Right renal pelvis (tissue), 4 donors: Measurements from ENCODE around the gene TUBA4A. TPM values are rescaled to one million over a fixed set of nuclear protein-coding genes. Genes with fewer than 3 reads are reported as not detected.
"Not testable (repeated sequence)": the region's sequence is repeated elsewhere in the genome, so short reads cannot be mapped to it uniquely, and the experiment has no call there.

ENCODE experiments used
- DNase-seq, 4 donors: peaks; one replicate each; pipeline ENCODE4 v3.0.0-alpha.2; 2013; ENCODE audit warnings: low read depth in 4 of 4, low spot score in 3 of 4, missing footprints in 1 of 4
- polyA plus RNA-seq, 4 donors: library from polyadenylated mRNA; unstranded; fragments of 120-200 nt; gene quantifications; one replicate each; pipeline ENCODE4 v1.2.1, GENCODE V29; 2013; ENCODE audit not compliant: insufficient read length in 4 of 4

Gene TUBA4A
- polyA plus RNA-seq, 4 donors, result 34.0 to 60.1 (median 37.1) TPM

DNA sequence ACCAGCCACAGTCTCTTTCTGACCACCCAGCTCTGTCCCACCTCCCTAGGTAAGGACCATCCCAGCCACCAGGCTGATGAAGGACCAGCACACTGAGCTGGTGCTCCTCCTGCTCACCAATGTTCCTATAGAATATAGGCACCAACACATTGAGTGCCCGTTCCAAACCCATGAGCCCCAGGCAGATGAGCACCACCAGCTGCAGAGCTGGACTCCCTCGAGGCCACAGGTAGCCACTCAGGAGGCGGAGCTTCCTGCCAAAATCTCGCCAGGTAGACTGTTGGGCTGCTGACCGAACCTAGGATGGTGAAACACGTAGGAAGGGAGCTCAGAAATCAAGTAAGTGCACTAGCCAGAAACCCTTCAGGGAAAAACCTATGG is 37.2 kb downstream of the TUBA4A start:
- no peak for DNase-seq

GRCh38 chr2:219215871-219216534 is 37.7 kb downstream of the TUBA4A start:
- no peak for DNase-seq

DNA sequence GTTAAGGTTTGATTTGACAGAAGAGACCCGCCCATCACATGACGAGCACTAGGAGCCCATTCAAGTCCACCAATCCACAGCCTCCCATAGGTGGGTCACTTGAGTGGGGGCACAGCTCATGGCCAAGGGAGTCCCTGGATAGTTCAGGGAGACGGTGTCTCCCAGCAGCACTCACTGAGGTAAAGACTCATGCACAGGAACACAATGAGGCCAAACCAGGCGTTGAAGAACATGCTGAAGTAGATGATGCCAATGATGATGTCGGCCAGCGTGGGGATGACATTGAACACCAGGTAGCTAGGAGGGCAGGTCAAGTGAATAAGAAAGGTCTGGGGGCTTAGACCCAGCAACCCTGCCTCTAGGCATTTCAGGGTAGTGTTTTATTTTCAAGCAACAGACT is 38.9 kb downstream of the TUBA4A start:
- no peak for DNase-seq

- DNase-seq, result no peak
Observed at GRCh38 chr2:219214141-219214540, 39.6 kb downstream of the TUBA4A start.

- DNase-seq, result no peak
Observed at GRCh38 chr2:219213486-219214071, 40.1 kb downstream of the TUBA4A start.

- DNase-seq, result no peak
Observed at GRCh38 chr2:219213026-219213415, 40.7 kb downstream of the TUBA4A start.

DNA sequence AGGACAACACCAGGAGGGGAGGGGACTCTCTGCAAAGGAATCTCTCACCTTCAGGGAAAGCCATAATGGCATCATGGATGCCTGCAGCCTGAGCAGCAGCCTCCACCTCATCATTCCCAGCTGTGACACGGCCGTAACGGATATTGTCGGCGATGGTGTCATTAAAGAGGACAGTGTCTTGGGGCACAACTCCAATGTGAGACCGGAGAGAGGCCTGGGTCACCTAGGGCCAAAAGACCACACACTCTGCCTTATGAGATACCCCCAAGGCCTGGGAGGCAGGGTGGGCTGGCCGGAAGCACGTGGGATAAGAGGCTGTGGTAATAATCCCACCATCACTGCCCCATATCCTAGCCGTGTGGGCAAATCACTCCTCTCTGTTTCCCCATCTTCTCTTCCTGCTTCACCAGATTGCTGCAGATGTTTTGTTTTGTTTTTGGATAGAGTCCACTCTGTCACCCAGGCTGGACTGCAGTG is 42.8 kb downstream of the TUBA4A start:
- DNase-seq, result no peak

DNA sequence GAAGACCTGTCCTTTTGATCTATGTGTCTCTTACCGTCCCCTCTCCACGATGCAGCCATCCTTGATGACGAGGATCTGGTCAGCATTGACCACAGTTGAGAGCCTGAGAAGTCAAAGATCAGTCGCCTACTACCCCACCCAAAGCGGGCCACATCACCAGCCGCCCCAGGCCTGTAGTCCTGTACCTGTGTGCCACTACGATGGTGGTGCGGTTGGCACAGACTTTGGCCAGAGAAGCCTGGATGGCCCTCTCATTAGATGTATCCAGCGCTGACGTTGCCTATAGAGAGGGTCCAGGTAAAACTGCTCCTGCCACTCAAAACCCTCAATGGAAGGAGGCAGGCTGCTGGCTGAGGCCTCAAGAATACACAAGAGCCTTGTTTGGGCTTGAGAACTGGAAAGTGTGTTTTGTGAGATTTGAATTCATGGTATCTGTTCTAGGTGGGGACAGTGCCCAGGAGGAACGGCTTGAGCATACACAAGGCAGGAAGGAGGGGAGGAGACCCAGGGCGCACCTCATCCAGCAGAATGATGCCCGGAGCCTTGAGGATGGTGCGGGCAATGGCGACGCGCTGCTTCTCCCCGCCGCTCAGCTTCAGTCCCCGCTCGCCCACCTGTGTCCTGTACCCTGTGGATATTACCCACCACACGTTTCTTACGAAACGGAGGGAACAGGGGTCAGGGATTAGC is 43.4 kb downstream of the TUBA4A start:
- no peak for DNase-seq

- DNase-seq, result no peak
Observed at GRCh38 chr2:219209236-219210195, 44.2 kb downstream of the TUBA4A start.

GRCh38 chr2:219207884-219208740 is 45.6 kb downstream of the TUBA4A start:
- DNase-seq, result no peak

DNA sequence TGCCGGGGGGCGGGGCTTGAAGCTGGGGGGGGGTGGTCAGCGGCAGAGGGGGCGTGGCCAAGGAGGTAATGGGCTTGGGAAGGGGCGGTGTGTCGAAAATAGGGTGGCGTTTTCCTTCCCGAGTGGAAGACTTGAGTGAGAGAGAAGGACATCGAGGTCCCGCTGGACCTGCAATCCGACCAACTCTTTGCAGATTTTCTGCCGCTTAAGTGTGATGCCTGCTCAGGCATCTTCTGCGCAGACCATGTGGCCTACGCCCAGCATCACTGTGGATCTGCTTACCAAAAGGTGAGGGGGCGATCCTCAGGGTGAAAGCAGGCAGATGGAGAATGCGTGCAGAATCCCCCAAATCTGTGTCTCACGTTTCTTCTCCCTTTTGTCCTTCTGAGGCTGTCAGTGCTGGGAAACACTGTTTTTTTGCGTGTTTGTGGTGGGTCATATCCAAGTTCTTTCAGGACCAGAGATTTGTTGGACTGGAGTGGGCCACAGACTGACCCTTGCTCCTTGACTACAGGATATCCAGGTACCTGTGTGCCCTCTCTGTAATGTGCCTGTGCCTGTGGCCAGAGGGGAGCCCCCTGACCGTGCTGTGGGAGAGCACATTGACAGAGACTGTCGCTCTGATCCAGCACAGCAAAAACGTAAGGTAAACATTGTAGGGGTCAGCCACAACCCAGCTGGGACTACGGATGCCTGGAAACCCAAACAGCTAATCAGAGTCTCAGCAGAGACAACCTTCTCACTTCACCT is 46.4 kb downstream of the TUBA4A start:
- no peak for DNase-seq

DNA sequence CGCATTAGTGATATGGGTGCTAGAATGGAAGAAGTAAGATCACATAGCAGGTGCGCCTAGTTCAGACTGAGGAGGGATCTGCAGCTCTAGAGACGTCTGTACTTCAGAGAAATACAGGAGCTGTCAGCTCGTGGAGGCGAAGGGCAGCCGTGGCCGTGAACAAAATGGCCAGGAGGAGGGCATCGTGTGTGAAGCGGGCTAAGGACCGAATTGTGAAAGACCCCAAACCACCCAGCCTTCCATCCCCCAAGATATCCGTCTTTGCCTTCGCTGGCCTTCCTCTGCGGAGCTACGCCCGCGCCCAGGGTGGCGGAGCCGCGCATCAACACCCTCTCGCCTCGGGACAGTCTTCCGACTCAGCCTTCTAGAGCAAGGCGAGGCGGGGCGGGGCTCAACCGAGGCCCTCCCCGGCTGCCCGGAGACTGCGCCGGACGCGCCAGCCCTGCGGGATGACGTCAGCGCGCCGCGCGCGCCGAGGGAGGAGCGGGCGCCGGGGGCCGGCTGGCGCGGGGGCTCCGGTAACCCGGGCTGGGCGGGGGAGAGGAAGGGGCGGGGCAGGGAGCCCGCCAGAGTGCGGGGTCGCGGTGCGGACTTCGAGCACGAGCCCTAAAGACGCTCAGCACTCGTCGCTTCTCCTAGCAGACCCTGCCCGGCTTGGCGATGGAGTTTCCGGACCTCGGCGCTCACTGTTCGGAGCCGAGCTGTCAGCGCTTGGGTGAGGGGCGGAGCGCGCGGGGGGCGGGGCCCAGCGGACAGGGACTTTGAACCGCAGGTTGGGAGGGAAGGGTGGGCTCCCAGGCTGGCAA is 47.2 kb downstream of the TUBA4A start, which contains the start of gene ZFAND2B:
ZFAND2B (plus strand) TSS at position 455 of the 806 bp plus-strand sequence; CDS start at position 661, 206 bp downstream.
- peak; percentile 91 to 94 (median 93) for DNase-seq

- DNase-seq, result no peak
Observed at GRCh38 chr2:219205981-219206327, 47.8 kb downstream of the TUBA4A start.

DNA sequence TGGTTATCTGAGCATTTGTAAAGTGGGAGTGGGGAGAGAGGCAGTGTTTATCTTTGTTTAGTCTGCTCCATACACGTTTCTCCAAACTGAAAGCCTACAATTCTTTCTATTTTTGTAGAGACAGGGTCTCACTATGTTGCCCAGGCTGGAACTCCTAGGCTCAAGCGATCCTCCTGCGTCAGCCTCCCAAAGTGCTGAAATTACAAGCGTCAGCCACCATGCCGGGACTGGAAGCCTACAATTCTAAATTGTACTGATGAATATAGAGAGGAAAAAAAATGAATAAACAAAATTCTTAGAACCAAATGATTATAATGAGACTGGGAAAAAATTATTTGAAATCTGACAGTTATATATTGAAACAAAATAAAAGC is 48.6 kb downstream of the TUBA4A start:
- no peak for DNase-seq

DNA sequence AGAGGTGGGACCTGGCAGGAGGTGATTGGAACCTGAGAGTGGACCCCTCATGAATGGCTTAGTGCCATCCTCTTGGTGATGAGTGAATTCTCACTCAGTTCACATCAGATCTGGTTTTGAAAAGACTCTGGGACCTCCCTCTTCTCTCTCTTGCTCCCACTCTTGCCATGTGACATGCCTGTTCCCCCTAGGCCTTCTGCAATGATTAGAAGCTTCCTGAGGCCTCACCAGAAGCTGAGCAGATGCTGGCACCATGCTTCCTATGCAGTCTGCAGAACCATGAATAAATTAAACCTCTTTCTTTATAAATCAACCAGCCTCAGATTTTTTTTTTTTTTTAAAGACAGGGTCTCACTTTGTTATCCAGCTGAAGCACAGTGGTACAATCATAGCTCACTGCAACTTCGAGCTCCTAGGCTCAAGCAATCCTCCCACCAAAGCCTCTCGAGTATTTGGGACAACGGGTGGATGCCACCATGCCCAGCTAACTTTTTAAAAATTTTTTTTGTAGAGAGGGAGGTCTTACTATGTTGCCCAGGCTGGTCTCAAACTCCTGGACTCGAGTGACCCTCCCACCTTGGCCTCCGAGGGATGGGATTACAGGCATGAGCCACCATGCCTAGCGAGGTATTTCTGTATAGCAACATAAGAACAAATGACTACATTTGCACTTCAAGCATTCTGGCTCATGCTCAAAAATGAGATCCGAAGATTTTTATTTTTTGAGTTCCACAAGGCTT is 49.1 kb downstream of the TUBA4A start:
- DNase-seq, result no peak

- not testable (repeated sequence) for DNase-seq
Observed at GRCh38 chr2:219201331-219201730, 52.4 kb downstream of the TUBA4A start.

GRCh38 chr2:219200502-219201326 is 53.0 kb downstream of the TUBA4A start:
- DNase-seq, result not testable (repeated sequence)
